Measurements from ENCODE around the gene DRAM1.
A peak's percentile ranks its signal among the peaks of the same experiment; 100 is the strongest.

The DRAM1 gene

DNA sequence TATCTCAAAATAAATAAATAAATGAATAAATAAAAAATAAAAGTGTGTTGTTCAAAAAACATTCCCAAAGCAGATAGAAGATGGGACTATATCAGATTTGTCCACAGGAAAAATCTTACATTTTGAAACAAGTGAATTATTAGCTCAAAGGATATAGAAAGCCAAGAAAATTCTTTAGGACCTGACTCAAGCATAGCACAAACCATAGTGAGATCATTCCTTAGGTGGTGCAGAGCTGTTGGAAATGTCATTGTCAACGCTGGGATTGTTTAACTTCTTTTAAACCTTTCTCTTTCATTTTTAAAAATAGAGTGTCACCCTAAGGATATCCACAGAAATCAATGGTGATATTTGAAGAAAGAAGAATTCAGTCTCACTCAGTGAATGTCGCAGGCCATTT is 43.5 kb downstream of the DRAM1 start:
- TF ChIP-seq POLR2AphosphoS5 (IDR thresholded peaks at IDR 0.05; ENCODE audit: low read depth, low read length) (no peak), TAF1 (IDR thresholded peaks at IDR 0.05; ENCODE audit: borderline replicate concordance, low read depth, low read length) (no peak)
- FAIRE-seq (no peak), DNase-seq (ENCODE audit: insufficient read length) (no peak)

GRCh38 chr12:101923045-101923718 is 45.8 kb downstream of the DRAM1 start:
- FAIRE-seq (no peak), DNase-seq (ENCODE audit: insufficient read length) (no peak)
- TF ChIP-seq TAF1 (IDR thresholded peaks at IDR 0.05; ENCODE audit: borderline replicate concordance, low read depth, low read length) (no peak), POLR2A (IDR thresholded peaks at IDR 0.05; ENCODE audit: low read depth, low read length) (0 out of 2 replicates have a peak, but pooled peaks have one; percentile 14), POLR2AphosphoS5 (IDR thresholded peaks at IDR 0.05; ENCODE audit: low read depth, low read length) (peak; percentile 48; the same call in 1 of the 2 replicates)

DNA sequence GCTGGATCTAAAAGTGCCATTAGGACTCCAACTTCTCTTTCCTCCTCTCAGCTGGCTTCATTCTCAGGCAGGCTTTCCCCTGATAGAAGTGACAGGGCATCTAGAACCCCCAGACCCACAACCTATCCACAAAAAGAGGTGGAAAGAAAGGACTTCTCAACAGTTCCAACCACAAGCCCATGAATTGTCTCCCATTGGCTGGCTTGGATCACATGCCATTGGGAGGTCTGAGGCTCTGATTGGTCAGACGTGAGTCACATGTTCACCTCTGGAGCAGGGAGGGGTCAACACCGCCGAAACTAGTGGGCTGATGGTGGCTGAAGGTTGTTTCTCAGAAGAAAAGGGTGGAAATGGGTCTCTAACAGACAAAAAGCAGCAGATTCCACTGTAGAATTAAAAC is 47.2 kb downstream of the DRAM1 start:
- DNase-seq (ENCODE audit: insufficient read length) = no peak
- FAIRE-seq = no peak

DNA sequence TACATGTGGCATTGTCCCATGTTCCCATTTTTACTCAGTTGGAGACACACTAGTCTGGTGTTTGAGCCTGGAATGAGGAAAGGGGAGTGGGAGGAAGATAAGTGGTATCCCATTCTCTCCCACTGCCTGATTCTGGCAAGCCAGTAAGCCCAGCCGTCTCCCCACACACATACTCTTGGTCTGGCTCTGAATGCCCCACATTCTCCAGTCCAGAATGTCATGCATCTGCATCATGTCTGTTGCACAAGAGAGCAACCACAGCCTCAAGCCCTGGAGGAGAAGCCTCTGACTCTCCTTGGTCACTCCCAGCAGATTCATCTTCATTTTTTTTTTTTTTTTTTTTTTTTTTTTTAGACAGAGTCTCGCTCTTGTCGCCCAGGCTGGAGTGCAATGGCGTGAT is 48.0 kb downstream of the DRAM1 start:
- FAIRE-seq (no peak), DNase-seq (ENCODE audit: insufficient read length) (no peak)
- no peak for TF ChIP-seq TAF1 (IDR thresholded peaks at IDR 0.05; ENCODE audit: borderline replicate concordance, low read depth, low read length)
- 0 out of 2 replicates have a peak, but pooled peaks have one; percentile 26 for TF ChIP-seq POLR2AphosphoS5 (IDR thresholded peaks at IDR 0.05; ENCODE audit: low read depth, low read length)

More for the DNA sequence above, 47.2 kb downstream of the DRAM1 start:
- TF ChIP-seq POLR2AphosphoS5 (IDR thresholded peaks at IDR 0.05; ENCODE audit: low read depth, low read length) = no peak
- TF ChIP-seq POLR2A (IDR thresholded peaks at IDR 0.05; ENCODE audit: low read depth, low read length) = no peak
- TF ChIP-seq TAF1 (IDR thresholded peaks at IDR 0.05; ENCODE audit: borderline replicate concordance, low read depth, low read length) = no peak

DNA sequence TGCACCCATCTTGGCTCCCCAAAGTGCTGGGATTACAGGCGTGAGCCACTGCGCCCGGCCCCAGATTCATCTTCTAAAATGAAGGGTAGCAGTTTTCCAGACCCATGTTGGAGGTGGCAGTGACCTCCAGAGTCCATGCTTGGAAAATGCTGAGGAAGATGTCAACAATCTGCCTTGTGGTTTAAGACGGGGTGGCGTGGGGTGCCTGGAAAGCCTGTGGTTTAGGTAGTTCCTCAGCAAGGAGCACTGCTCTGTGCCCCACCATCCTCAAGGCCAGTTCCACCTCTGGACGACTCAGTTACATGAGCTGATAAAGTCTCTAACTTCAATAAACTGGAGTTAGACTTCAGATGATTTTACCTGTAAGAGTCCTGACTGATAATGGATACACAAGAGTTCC is 48.6 kb downstream of the DRAM1 start:
- FAIRE-seq (no peak), DNase-seq (ENCODE audit: insufficient read length) (no peak)
- TF ChIP-seq TAF1 (IDR thresholded peaks at IDR 0.05; ENCODE audit: borderline replicate concordance, low read depth, low read length) = no peak
- no peak for TF ChIP-seq POLR2A (IDR thresholded peaks at IDR 0.05; ENCODE audit: low read depth, low read length)
- no peak for TF ChIP-seq POLR2AphosphoS5 (IDR thresholded peaks at IDR 0.05; ENCODE audit: low read depth, low read length)

GRCh38 chr12:101927036-101927435 is 49.7 kb downstream of the DRAM1 start:
- DNase-seq (ENCODE audit: insufficient read length) (no peak), FAIRE-seq (no peak)
- TF ChIP-seq TAF1 (IDR thresholded peaks at IDR 0.05; ENCODE audit: borderline replicate concordance, low read depth, low read length) (no peak), POLR2A (IDR thresholded peaks at IDR 0.05; ENCODE audit: low read depth, low read length) (no peak), POLR2AphosphoS5 (IDR thresholded peaks at IDR 0.05; ENCODE audit: low read depth, low read length) (no peak)

GRCh38 chr12:101927999-101928398 is 50.6 kb downstream of the DRAM1 start:
- TF ChIP-seq POLR2AphosphoS5 (IDR thresholded peaks at IDR 0.05; ENCODE audit: low read depth, low read length) = no peak
- TF ChIP-seq POLR2A (IDR thresholded peaks at IDR 0.05; ENCODE audit: low read depth, low read length) = no peak
- TF ChIP-seq TAF1 (IDR thresholded peaks at IDR 0.05; ENCODE audit: borderline replicate concordance, low read depth, low read length) = no peak
- FAIRE-seq = peak; percentile 9
- no peak for DNase-seq (ENCODE audit: insufficient read length)

GRCh38 chr12:101928556-101928955 is 51.2 kb downstream of the DRAM1 start:
- FAIRE-seq = peak; percentile 66
- TF ChIP-seq POLR2AphosphoS5 (IDR thresholded peaks at IDR 0.05; ENCODE audit: low read depth, low read length) (no peak), POLR2A (IDR thresholded peaks at IDR 0.05; ENCODE audit: low read depth, low read length) (no peak), TAF1 (IDR thresholded peaks at IDR 0.05; ENCODE audit: borderline replicate concordance, low read depth, low read length) (no peak)
- no peak for DNase-seq (ENCODE audit: insufficient read length)

DNA sequence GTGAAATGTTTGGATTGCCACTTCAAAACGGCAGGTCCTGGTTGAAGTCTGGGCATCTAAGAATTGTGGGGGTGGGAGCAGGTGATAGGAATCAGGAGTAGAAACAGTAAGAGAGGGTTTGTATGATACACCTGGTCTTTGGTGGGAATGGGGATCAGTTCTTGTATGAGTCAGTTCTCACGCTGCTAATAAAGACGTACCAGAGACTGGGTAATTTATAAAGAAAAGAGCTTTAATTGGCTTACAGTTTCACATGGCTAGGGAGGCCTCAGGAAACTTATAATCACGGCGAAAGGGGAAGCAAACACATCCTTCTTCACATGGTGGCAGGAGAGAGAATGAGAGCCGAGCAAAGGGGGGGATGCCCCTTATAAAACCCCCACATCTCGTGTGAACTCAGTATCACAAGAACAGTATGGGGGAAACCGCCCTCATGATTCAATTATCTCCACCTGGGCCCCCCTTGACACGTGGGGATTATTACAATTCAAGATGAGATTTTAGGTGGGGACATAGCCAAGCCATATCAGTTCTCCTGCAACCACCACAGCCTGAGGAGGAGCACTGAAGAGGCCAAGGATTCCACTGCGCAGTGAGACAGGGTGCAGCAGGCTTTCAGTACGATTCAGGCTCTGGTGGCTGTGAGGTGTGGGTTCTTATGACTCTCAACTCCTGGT is 52.1 kb downstream of the DRAM1 start:
- DNase-seq (ENCODE audit: insufficient read length) = no peak

GRCh38 chr12:101931498-101932326 is 54.3 kb downstream of the DRAM1 start:
- TF ChIP-seq POLR2AphosphoS5 (IDR thresholded peaks at IDR 0.05; ENCODE audit: low read depth, low read length) = peak; percentile 60; the same call in 1 of the 2 replicates
- peak; percentile 34; the same call in 1 of the 2 replicates for TF ChIP-seq POLR2A (IDR thresholded peaks at IDR 0.05; ENCODE audit: low read depth, low read length)
- TF ChIP-seq TAF1 (IDR thresholded peaks at IDR 0.05; ENCODE audit: borderline replicate concordance, low read depth, low read length) = no peak; the same call in 1 of the 2 replicates
- FAIRE-seq (peak; percentile 74), DNase-seq (ENCODE audit: insufficient read length) (no peak)

More for the DNA sequence above, 52.1 kb downstream of the DRAM1 start:
- TF ChIP-seq POLR2A (IDR thresholded peaks at IDR 0.05; ENCODE audit: low read depth, low read length) = peak; percentile 87
- TF ChIP-seq POLR2AphosphoS5 (IDR thresholded peaks at IDR 0.05; ENCODE audit: low read depth, low read length) = peak; percentile 91
- no peak for TF ChIP-seq TAF1 (IDR thresholded peaks at IDR 0.05; ENCODE audit: borderline replicate concordance, low read depth, low read length)
- peak; percentile 92 for FAIRE-seq

DNA sequence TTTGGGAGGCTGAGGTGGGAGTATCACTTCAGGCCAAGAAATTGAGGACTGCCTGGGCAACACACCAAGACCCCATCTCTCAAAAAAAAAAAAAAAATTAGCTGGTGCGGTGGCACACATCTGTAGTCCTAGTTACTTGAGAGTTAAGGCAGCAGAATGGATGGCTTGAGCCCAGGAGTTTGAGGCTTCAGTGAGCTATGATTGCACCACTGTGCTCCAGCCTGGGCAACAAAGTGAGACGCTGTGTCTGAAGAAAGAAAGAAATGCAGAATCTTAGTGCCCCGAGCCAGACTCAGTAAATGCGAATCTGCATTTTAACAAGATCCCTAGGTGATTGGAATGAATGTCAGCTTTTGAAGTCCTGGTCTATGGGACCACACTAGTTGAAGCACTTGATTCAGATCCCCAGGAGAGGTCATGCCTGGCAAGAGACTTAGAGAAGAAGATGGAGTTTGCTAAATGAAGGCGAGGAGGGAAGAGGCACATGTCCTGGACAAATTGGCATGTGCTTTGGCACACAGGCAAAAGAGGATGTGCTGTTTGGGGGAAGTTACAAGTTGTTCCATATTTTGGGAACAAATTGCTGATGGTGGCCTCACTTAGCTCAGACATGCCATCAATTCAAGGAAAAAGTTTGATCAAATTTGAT is 56.6 kb downstream of the DRAM1 start:
- FAIRE-seq = peak; percentile 75
- TF ChIP-seq POLR2AphosphoS5 (IDR thresholded peaks at IDR 0.05; ENCODE audit: low read depth, low read length) (no peak), POLR2A (IDR thresholded peaks at IDR 0.05; ENCODE audit: low read depth, low read length) (0 out of 2 replicates have a peak, but pooled peaks have one; percentile 1)
- no peak for DNase-seq (ENCODE audit: insufficient read length)

Measured in GM12892 (cell line).